Measurements from ENCODE around the gene SLC9A9. TPM values are rescaled to one million over a fixed set of nuclear protein-coding genes. Genes with fewer than 3 reads are reported as not detected.

The SLC9A9 gene
- total RNA-seq, 6 experiments from 2014 or later: 1.3 to 6.3 (median 3.0) TPM

GRCh38 chr3:143839980-143840379 lies 8.3 kb downstream of the SLC9A9 start:
- no peak overlapping the region for H3K4me3 ChIP-seq
- H3K27me3 ChIP-seq: no peaks in the 10 kb centered on the region
- no peak for DNase-seq
- H3K27ac ChIP-seq: no peak overlapping the region
- no peak for ATAC-seq
- H3K4me1 ChIP-seq: no peaks in the 10 kb centered on the region
- H3K36me3 ChIP-seq: no peaks in the 10 kb centered on the region
- intact Hi-C loops (cut with DNase I): no loop called here
- TF ChIP-seq POLR2A (IDR thresholded peaks at IDR 0.05): no peak
- TF ChIP-seq CTCF (IDR thresholded peaks at IDR 0.05): no peak
- no peaks in the 10 kb centered on the region for H3K9me3 ChIP-seq
- 40% methylated on average over 2 of the region's 2 CpGs for WGBS (ENCODE audit: insufficient coverage, low coverage, low lambda C conversion rate, missing lambda C conversion rate)

GRCh38 chr3:143837076-143837475 lies 11.2 kb downstream of the SLC9A9 start:
- H3K27me3 ChIP-seq: no peaks in the 10 kb centered on the region
- H3K36me3 ChIP-seq: no peaks in the 10 kb centered on the region
- DNase-seq: no peak
- TF ChIP-seq CTCF (IDR thresholded peaks at IDR 0.05): no peak
- intact Hi-C loops (cut with DNase I): no loop called here
- ATAC-seq: no peak
- 78% methylated on average over 1 of the region's 1 CpG for WGBS (ENCODE audit: insufficient coverage, low coverage, low lambda C conversion rate, missing lambda C conversion rate)
- no peaks in the 10 kb centered on the region for H3K4me1 ChIP-seq
- H3K27ac ChIP-seq: no peak overlapping the region
- no peaks in the 10 kb centered on the region for H3K9me3 ChIP-seq
- H3K4me3 ChIP-seq: no peak overlapping the region

- intact Hi-C loops (cut with DNase I): no loop called here
- ATAC-seq: no peak
- TF ChIP-seq POLR2A (IDR thresholded peaks at IDR 0.05): no peak
- no peak for TF ChIP-seq CTCF (IDR thresholded peaks at IDR 0.05)
- H3K27me3 ChIP-seq: no peaks in the 10 kb centered on the region
- H3K9me3 ChIP-seq: no peaks in the 10 kb centered on the region
- no peak overlapping the region for H3K27ac ChIP-seq
- no peaks in the 10 kb centered on the region for H3K36me3 ChIP-seq
- no peak for DNase-seq
- H3K4me3 ChIP-seq: no peak overlapping the region
- 87% methylated on average over 2 of the region's 2 CpGs for WGBS (ENCODE audit: insufficient coverage, low coverage, low lambda C conversion rate, missing lambda C conversion rate)
- no peaks in the 10 kb centered on the region for H3K4me1 ChIP-seq
Observed at GRCh38 chr3:143835312-143835711, 13.0 kb downstream of the SLC9A9 start.

- DNase-seq: no peak
- ATAC-seq: no peak
- no peaks in the 10 kb centered on the region for H3K9me3 ChIP-seq
- no peaks in the 10 kb centered on the region for H3K4me1 ChIP-seq
- H3K27me3 ChIP-seq: no peaks in the 10 kb centered on the region
- no peaks in the 10 kb centered on the region for H3K36me3 ChIP-seq
- TF ChIP-seq CTCF (IDR thresholded peaks at IDR 0.05): no peak
- TF ChIP-seq POLR2A (IDR thresholded peaks at IDR 0.05): no peak
- no peak overlapping the region for H3K4me3 ChIP-seq
- intact Hi-C loops (cut with DNase I): no loop called here
- H3K27ac ChIP-seq: no peak overlapping the region
Observed at GRCh38 chr3:143832433-143832832, 15.8 kb downstream of the SLC9A9 start.

- DNase-seq: no peak
- peak in 2 of 4 donors; percentile 22 to 28 for ATAC-seq
Observed at GRCh38 chr3:143831994-143832393, 16.3 kb downstream of the SLC9A9 start.

More at GRCh38 chr3:143831994-143832393, 16.3 kb downstream of the SLC9A9 start:
- H3K27ac ChIP-seq: peak overlapping the region in 1 of 3 donors; percentile 6
- WGBS (ENCODE audit: insufficient coverage, low coverage, low lambda C conversion rate, missing lambda C conversion rate): 22% methylated on average over 1 of the region's 1 CpG
- intact Hi-C loops (cut with DNase I): no loop called here
- TF ChIP-seq CTCF (IDR thresholded peaks at IDR 0.05) (no peak), POLR2A (IDR thresholded peaks at IDR 0.05) (no peak)
- H3K9me3 ChIP-seq: no peaks in the 10 kb centered on the region
- H3K27me3 ChIP-seq: no peaks in the 10 kb centered on the region
- H3K4me1 ChIP-seq: no peaks in the 10 kb centered on the region
- no peaks in the 10 kb centered on the region for H3K36me3 ChIP-seq
- no peak overlapping the region for H3K4me3 ChIP-seq

Data from right lobe of liver (tissue), 6 donors.